ENCODE results near the gene CD47.

- TF ChIP-seq POLR2AphosphoS5 (IDR thresholded peaks at IDR 0.05), result no peak
- TF ChIP-seq CTCF (IDR thresholded peaks at IDR 0.05), result no peak
Measured at GRCh38 chr3:108090049-108090700, 656 bp downstream of the CD47 start.
